ENCODE measurements around the gene SWAP70. TPM values are rescaled to one million over a fixed set of nuclear protein-coding genes. Genes with fewer than 3 reads are reported as not detected.

SWAP70 gene
- total and polyA plus RNA-seq, 2 of the 8 experiments (the other 6 are each of a cell fraction or from before 2014, with no cell fraction given) = 14.8 to 37.5 TPM

DNA sequence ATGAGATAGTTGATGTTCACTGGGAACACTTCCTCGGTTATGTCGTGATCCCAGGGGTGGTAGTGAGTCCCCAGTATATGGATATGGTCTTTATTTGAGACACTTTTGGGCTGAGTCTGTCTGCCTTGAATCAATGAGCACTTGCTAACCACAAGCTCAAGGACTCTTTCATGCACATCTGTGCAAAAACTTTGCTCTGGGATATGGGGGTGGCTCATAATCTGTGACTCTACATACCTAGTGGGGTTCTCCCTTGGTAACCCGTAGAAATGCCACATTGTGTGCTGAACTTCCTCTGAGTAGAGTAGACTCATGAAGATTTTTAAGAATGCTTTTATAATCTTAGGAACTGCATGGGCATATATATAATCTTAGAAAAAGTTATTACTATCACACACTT lies 69.3 kb downstream of the SWAP70 start:
- Histone ChIP-seq H2BK12ac (ENCODE audit: low read depth, low read length) (no peak overlapping the region), H2AK5ac (ENCODE audit: low read depth, low read length) (no peak overlapping the region), H4K91ac (replicated peaks; ENCODE audit: insufficient read length, low read length) (no peak overlapping the region), H2BK15ac (ENCODE audit: low read length) (no peak overlapping the region), H3K4me1 (replicated peaks in 1 of 4; ENCODE audit: control insufficient read depth in 3 of 4, insufficient read depth in 4 of 4, low read length in 3 of 4) (no peaks in the 10 kb centered on the region), H3K23ac (ENCODE audit: insufficient read length) (no peak overlapping the region), H3K4me3 (ENCODE audit: extremely low read depth in 1 of 4, insufficient read depth in 2 of 4, low read depth in 3 of 4, low read length in 4 of 4) (no peak overlapping the region), H3K23me2 (ENCODE audit: low read depth, low read length) (no peaks in the 10 kb centered on the region), H2AFZ (ENCODE audit: low read length) (no peak overlapping the region), H3K79me2 (ENCODE audit: control insufficient read depth in 1 of 2, insufficient read depth in 2 of 2, low read length in 2 of 2) (no peaks in the 10 kb centered on the region), H3K4me2 (ENCODE audit: insufficient read depth in 1 of 2, low read depth in 2 of 2, low read length in 2 of 2) (no peak overlapping the region), H3K4ac (replicated peaks; ENCODE audit: insufficient read length, low read depth, low read length) (no peak overlapping the region), H3K18ac (ENCODE audit: extremely low read depth, low read length) (no peak overlapping the region), H3K27ac (ENCODE audit: low read depth, low read length) (no peak overlapping the region), H4K8ac (ENCODE audit: extremely low read depth, insufficient read depth, low read length) (no peak overlapping the region), H3K79me1 (ENCODE audit: low read depth, low read length) (0 out of 2 replicates have a peak, but pooled peaks cover 2% of the 10 kb centered on the region), H3K9me3 (ENCODE audit: insufficient read depth in 2 of 2, low read depth in 1 of 2, low read length in 1 of 2) (no peaks in the 10 kb centered on the region), H3K14ac (ENCODE audit: insufficient read length) (no peak overlapping the region), H3K27me3 (replicated peaks in 1 of 4; ENCODE audit: control insufficient read depth in 3 of 4, extremely low read depth in 1 of 4, insufficient read depth in 3 of 4, low read length in 3 of 4) (no peaks in the 10 kb centered on the region), H2BK120ac (replicated peaks; ENCODE audit: low read depth, low read length) (no peak overlapping the region), H4K5ac (ENCODE audit: insufficient read length, low read depth, low read length) (no peak overlapping the region), H2BK20ac (ENCODE audit: low read length) (no peak overlapping the region), H3K56ac (replicated peaks; ENCODE audit: insufficient read length, low read depth, low read length) (no peak overlapping the region), H2BK5ac (ENCODE audit: low read depth, low read length) (no peak overlapping the region), H3K36me3 (ENCODE audit: control insufficient read depth in 2 of 4, insufficient read depth in 4 of 4, low read length in 3 of 4) (peaks cover 5 to 46% (median 15%) of the 10 kb centered on the region in 4 experiments; a peak in 7 of 8 replicates), H3K9ac (replicated peaks in 1 of 4; ENCODE audit: extremely low read depth in 1 of 4, low read depth in 3 of 4, low read length in 3 of 4) (no peak overlapping the region), H4K20me1 (replicated peaks in 1 of 2; ENCODE audit: control insufficient read depth in 1 of 2, insufficient read depth in 2 of 2, low read length in 2 of 2) (no peaks in the 10 kb centered on the region)
- CTCF ChIA-PET (ENCODE audit: partially characterized antibody) = interaction anchor here (0.6 to 2.1 kb wide), 6 partner anchors 15 to 131 kb away, joined by 3 to 11 read pairs (median 4); no protein-coding TSS in a partner anchor
- DNase-seq (ENCODE audit: low read depth in 1 of 2, low spot score in 2 of 2) (no peak), FAIRE-seq (no peak)
- POLR2A ChIA-PET (ENCODE audit: partially characterized antibody) = interaction anchor here (1.1 kb wide), 1 partner anchor 25 kb away, joined by 3 read pairs; no protein-coding TSS in a partner anchor
- 91% methylated on average over 3 of the region's 3 CpGs; no CpG with 5 or more reads in 1 of the 2 experiments for whole genome bisulfite sequencing, 2 experiments (ENCODE audit: extremely low coverage in 1 of 2, insufficient coverage in 1 of 2, insufficient read length in 1 of 2, insufficient replicate concordance in 2 of 2, low coverage in 1 of 2, low lambda C conversion rate in 2 of 2, missing lambda C conversion rate in 1 of 2)
- no peak for TF ChIP-seq POU5F1 (IDR thresholded peaks at IDR 0.05; ENCODE audit: low read depth, low read length)
- TF ChIP-seq EGR1 (IDR thresholded peaks at IDR 0.05; ENCODE audit: borderline replicate concordance, low read depth, low read length) = no peak
- TF ChIP-seq TAF1 (IDR thresholded peaks at IDR 0.05; ENCODE audit: low read depth, low read length) = no peak
- TF ChIP-seq MAFK (IDR thresholded peaks at IDR 0.05; ENCODE audit: low read depth, low read length) = no peak
